GM12891 (cell line): Measurements from ENCODE around the gene FAM43A.

Experiments
- POLR2A ChIP-seq: IDR thresholded peaks from 2 replicates; pipeline ENCODE4 v1.6.1; 2011; ENCODE audit warnings: low read depth, low read length, control low read depth
- POLR2AphosphoS5 ChIP-seq: IDR thresholded peaks from 2 replicates; pipeline ENCODE4 v1.6.1; 2011; ENCODE audit warnings: low read depth, low read length, control low read depth
- TAF1 ChIP-seq: IDR thresholded peaks from 2 replicates; pipeline ENCODE4 v1.6.1; 2011; ENCODE audit warnings: low read depth, low read length, control low read depth

- TF ChIP-seq POLR2A: no peak
- no peak for TF ChIP-seq POLR2AphosphoS5
- no peak for TF ChIP-seq TAF1
Measured at GRCh38 chr3:194682694-194683310, 2.9 kb upstream of the FAM43A start.
